BE2C (cell line): Measurements from ENCODE around the gene TMEM51.
A peak's percentile ranks its signal among the peaks of the same experiment; 100 is the strongest.

Source experiments
- DNase-seq: peaks from one replicate; pipeline ENCODE4 v3.0.0-alpha.2; 2020
- H3K27me3 ChIP-seq: fragments of 250-450 bp; sonication (Bioruptor Pico); 2 replicates; pipeline ENCODE4 v1.5.1; 2020; ENCODE audit warnings: mild to moderate bottlenecking
- H3K36me3 ChIP-seq: fragments of 250-450 bp; sonication (Bioruptor Pico); 2 replicates; pipeline ENCODE4 v1.5.1; 2020; ENCODE audit warnings: mild to moderate bottlenecking
- H3K4me1 ChIP-seq: fragments of 250-450 bp; sonication (Bioruptor Pico); 2 replicates; pipeline ENCODE4 v1.5.1; 2020
- H3K4me3 ChIP-seq: 2 replicates; pipeline ENCODE4 v1.5.1; 2011; ENCODE audit warnings: low read depth, low read length
- H3K9me3 ChIP-seq: fragments of 250-450 bp; sonication (Bioruptor Pico); 2 replicates; pipeline ENCODE4 v1.5.1; 2020
- CTCF ChIP-seq: IDR thresholded peaks from 2 replicates; pipeline ENCODE4 v1.5.1; 2012; ENCODE audit warnings: mild to moderate bottlenecking, low read depth, low read length

TMEM51 gene

GRCh38 chr1:15123925-15124324, 29.6 kb upstream of the TMEM51 start:
- no peak for TF ChIP-seq CTCF

GRCh38 chr1:15124362-15125100, 29.0 kb upstream of the TMEM51 start:
- H3K4me1 ChIP-seq: no peaks in the 10 kb centered on the region
- no peak for DNase-seq
- H3K27me3 ChIP-seq: no peaks in the 10 kb centered on the region
- no peaks in the 10 kb centered on the region for H3K36me3 ChIP-seq
- TF ChIP-seq CTCF: no peak
- H3K9me3 ChIP-seq: no peaks in the 10 kb centered on the region
- no peak overlapping the region for H3K4me3 ChIP-seq

More at GRCh38 chr1:15123925-15124324, 29.6 kb upstream of the TMEM51 start:
- Histone ChIP-seq H3K27me3 (no peaks in the 10 kb centered on the region), H3K4me3 (no peak overlapping the region), H3K4me1 (no peaks in the 10 kb centered on the region), H3K9me3 (no peaks in the 10 kb centered on the region), H3K36me3 (no peaks in the 10 kb centered on the region)
- DNase-seq: no peak

GRCh38 chr1:15125101-15125745, 28.3 kb upstream of the TMEM51 start:
- no peaks in the 10 kb centered on the region for H3K36me3 ChIP-seq
- H3K9me3 ChIP-seq: no peaks in the 10 kb centered on the region; the same call in 1 of the 2 replicates
- no peak for DNase-seq
- H3K27me3 ChIP-seq: no peaks in the 10 kb centered on the region
- no peaks in the 10 kb centered on the region for H3K4me1 ChIP-seq
- TF ChIP-seq CTCF: no peak
- H3K4me3 ChIP-seq: no peak overlapping the region

GRCh38 chr1:15128077-15128476, 25.5 kb upstream of the TMEM51 start:
- no peaks in the 10 kb centered on the region for H3K36me3 ChIP-seq
- H3K27me3 ChIP-seq: no peaks in the 10 kb centered on the region
- TF ChIP-seq CTCF: no peak
- H3K9me3 ChIP-seq: no peaks in the 10 kb centered on the region; the same call in 1 of the 2 replicates
- H3K4me3 ChIP-seq: no peak overlapping the region
- no peaks in the 10 kb centered on the region for H3K4me1 ChIP-seq
- DNase-seq: no peak

GRCh38 chr1:15128520-15129313, 24.8 kb upstream of the TMEM51 start:
- peak; percentile 63 for DNase-seq
- peak; percentile 79 for TF ChIP-seq CTCF
- H3K4me3 ChIP-seq: no peak overlapping the region

More at GRCh38 chr1:15128520-15129313, 24.8 kb upstream of the TMEM51 start:
- no peaks in the 10 kb centered on the region; the same call in 1 of the 2 replicates for H3K9me3 ChIP-seq
- no peaks in the 10 kb centered on the region for H3K36me3 ChIP-seq
- H3K4me1 ChIP-seq: no peaks in the 10 kb centered on the region
- no peaks in the 10 kb centered on the region for H3K27me3 ChIP-seq
